Keratinocyte (primary cell): ENCODE data around the gene H3-3A.

Source experiments
- EZH2 ChIP-seq: IDR thresholded peaks from one replicate; pipeline ENCODE4 v1.6.1; 2012; ENCODE audit warnings: inconsistent platforms, mild to moderate bottlenecking, low read length, moderate library complexity
- TF ChIP-seq, protein P1 (sequence below), 3 experiments: IDR thresholded peaks in 1 of 3; conservative IDR thresholded peaks in 1 of 3; optimal IDR thresholded peaks in 1 of 3; 2 replicates in 2 of 3; 3 replicates in 1 of 3; pipeline versions ENCODE3 to v1.5.1; 2011; ENCODE audit warnings: low read length in 3 of 3, mild to moderate bottlenecking in 3 of 3, moderate library complexity in 2 of 3, control low read depth in 1 of 3, inconsistent platforms in 1 of 3; ENCODE audit not compliant: insufficient read depth in 2 of 3; ENCODE audit errors: extremely low read depth in 1 of 3

DNA sequence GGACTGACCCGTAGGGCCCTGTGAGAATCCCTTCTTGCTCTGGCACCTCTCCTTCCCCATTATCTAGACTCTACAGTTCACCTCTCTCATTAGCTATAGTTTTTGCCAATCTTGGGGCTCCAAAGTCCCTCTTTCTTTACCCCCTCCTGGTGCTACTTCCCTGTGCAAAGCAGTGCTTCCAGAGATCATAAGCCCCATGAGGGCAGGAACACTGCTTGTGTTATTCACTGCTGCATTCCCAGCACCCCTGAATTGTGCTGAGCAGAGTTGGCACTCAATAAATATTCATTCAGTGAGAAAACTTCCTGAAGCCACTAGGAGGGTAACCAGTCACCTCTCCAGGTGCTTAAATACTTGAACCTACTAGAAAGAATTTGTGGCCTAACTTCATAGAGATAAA lies 2.1 kb upstream of the H3-3A start:
- TF ChIP-seq, protein P1, sequence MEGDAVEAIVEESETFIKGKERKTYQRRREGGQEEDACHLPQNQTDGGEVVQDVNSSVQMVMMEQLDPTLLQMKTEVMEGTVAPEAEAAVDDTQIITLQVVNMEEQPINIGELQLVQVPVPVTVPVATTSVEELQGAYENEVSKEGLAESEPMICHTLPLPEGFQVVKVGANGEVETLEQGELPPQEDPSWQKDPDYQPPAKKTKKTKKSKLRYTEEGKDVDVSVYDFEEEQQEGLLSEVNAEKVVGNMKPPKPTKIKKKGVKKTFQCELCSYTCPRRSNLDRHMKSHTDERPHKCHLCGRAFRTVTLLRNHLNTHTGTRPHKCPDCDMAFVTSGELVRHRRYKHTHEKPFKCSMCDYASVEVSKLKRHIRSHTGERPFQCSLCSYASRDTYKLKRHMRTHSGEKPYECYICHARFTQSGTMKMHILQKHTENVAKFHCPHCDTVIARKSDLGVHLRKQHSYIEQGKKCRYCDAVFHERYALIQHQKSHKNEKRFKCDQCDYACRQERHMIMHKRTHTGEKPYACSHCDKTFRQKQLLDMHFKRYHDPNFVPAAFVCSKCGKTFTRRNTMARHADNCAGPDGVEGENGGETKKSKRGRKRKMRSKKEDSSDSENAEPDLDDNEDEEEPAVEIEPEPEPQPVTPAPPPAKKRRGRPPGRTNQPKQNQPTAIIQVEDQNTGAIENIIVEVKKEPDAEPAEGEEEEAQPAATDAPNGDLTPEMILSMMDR (optimal IDR thresholded peaks at IDR 0.05 in 1 of 3, IDR thresholded peaks at IDR 0.05 in 1 of 3, conservative IDR thresholded peaks at IDR 0.05 in 1 of 3; ENCODE audit: extremely low read depth in 1 of 3, insufficient read depth in 2 of 3, low read length in 3 of 3) = no peak
- TF ChIP-seq EZH2 = no peak
